WERI-Rb-1 (cell line): ENCODE measurements around the gene SLC39A6.

Experiments
- DNase-seq: peaks from one replicate; pipeline ENCODE4 v3.0.0-alpha.2; 2020
- H3K27ac ChIP-seq: fragments of 250-450 bp; sonication (Bioruptor Pico); 2 replicates; pipeline ENCODE4 v1.5.1; 2020; ENCODE audit warnings: mild to moderate bottlenecking, moderate library complexity
- H3K27me3 ChIP-seq: fragments of 250-450 bp; sonication (Bioruptor Pico); 2 replicates; pipeline ENCODE4 v1.5.1; 2021; ENCODE audit warnings: mild to moderate bottlenecking, low read depth, moderate library complexity; ENCODE audit not compliant: insufficient read depth, severe bottlenecking
- H3K36me3 ChIP-seq: fragments of 250-450 bp; sonication (Bioruptor Pico); 2 replicates; pipeline ENCODE4 v1.5.1; 2020; ENCODE audit warnings: mild to moderate bottlenecking, moderate library complexity
- H3K4me3 ChIP-seq: 2 replicates; pipeline ENCODE4 v1.5.1; 2011; ENCODE audit warnings: low read depth, mild to moderate bottlenecking, control low read depth, low read length
- H3K9me3 ChIP-seq: fragments of 250-450 bp; sonication (Bioruptor Pico); 2 replicates; pipeline ENCODE4 v1.5.1; 2021; ENCODE audit warnings: mild to moderate bottlenecking, moderate library complexity; ENCODE audit not compliant: severe bottlenecking
- TF ChIP-seq, protein P1 (sequence below): IDR thresholded peaks from 2 replicates; pipeline ENCODE4 v1.5.1; 2011; ENCODE audit warnings: low read depth, mild to moderate bottlenecking, control low read depth, inconsistent platforms, low read length

Gene SLC39A6

DNA sequence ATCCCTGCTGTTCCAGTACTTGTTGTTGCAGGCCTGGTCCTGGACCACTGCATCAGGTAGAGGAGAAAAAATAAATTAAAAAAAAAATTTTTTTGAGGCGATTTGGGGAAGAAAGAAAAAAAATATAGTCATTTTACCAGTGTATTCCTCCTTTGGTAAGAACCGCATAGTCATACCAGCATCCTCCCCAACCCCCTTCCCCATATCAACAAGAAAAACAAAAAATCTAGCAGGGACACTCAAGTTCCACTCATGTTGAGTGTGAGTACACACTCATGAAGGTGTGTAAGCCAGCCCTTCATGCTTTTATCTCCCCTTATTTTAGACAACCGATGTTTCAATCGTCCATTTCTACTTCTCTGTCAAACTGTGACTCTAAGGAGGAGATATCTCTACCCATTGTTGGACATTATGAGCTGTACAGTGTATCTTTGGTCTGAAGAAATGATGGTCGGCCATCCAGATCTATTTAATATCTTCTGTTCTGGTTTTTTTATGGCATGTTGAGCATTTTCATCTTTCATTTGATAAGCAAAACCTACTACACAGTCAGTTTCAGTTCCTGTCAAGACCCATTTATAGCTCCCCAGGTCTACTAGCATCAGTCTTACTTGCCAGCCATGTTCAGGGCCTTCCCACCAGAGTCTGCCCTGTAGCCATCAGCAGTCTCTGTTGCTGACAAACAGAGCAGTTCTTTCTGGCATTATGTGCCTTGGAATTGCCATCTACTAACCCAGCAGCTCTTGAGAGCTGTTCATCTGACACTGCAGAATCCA lies 20.6 kb upstream of the SLC39A6 start:
- Histone ChIP-seq H3K27me3 (no peaks in the 10 kb centered on the region), H3K36me3 (peaks cover 69% of the 10 kb centered on the region), H3K27ac (no peak overlapping the region), H3K4me3 (no peak overlapping the region), H3K9me3 (no peaks in the 10 kb centered on the region)
- TF ChIP-seq, protein P1, sequence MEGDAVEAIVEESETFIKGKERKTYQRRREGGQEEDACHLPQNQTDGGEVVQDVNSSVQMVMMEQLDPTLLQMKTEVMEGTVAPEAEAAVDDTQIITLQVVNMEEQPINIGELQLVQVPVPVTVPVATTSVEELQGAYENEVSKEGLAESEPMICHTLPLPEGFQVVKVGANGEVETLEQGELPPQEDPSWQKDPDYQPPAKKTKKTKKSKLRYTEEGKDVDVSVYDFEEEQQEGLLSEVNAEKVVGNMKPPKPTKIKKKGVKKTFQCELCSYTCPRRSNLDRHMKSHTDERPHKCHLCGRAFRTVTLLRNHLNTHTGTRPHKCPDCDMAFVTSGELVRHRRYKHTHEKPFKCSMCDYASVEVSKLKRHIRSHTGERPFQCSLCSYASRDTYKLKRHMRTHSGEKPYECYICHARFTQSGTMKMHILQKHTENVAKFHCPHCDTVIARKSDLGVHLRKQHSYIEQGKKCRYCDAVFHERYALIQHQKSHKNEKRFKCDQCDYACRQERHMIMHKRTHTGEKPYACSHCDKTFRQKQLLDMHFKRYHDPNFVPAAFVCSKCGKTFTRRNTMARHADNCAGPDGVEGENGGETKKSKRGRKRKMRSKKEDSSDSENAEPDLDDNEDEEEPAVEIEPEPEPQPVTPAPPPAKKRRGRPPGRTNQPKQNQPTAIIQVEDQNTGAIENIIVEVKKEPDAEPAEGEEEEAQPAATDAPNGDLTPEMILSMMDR = no peak
- no peak for DNase-seq

DNA sequence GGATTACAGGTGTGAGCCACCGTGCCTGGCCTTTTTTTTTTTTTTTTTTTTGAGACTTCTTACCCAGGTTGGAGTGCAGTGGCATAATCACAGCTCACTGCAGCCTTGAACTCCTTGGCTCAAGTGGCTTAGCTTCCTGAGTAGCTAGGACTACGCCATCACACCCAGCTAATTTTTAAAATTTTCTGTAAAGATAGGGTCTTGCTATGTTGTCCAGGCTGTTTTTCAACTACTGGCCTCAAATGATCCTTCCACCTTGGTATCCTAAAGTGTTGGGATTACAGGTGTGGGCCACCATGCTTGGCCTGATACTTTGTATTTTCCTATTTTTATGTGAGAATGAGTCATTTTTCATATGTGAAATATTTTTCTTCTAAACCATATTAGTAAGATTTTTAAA lies 14.3 kb upstream of the SLC39A6 start:
- no peak for DNase-seq
- H3K4me3 ChIP-seq = no peak overlapping the region
- TF ChIP-seq, protein P1 = no peak
- H3K27ac ChIP-seq = no peak overlapping the region
- no peaks in the 10 kb centered on the region for H3K27me3 ChIP-seq
- H3K9me3 ChIP-seq = no peaks in the 10 kb centered on the region
- peaks cover 88% of the 10 kb centered on the region for H3K36me3 ChIP-seq

DNA sequence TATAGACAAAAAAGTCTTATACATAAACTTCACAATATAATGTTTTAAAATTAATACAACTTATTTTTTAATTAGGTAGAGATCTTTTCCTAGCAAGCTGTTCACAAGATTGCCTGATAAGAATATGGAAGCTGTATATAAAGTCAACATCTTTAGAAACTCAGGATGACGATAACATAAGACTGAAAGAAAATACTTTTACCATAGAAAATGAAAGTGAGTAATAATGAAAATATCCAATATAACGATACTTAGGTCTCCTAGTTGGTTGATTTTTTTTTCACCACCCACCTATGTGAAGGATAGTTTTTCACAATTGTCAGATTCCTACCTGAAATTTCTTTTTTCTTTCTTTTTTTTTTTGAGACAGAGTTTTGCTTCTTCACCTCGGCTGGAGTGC lies 13.6 kb upstream of the SLC39A6 start:
- no peaks in the 10 kb centered on the region for H3K27me3 ChIP-seq
- no peaks in the 10 kb centered on the region for H3K9me3 ChIP-seq
- no peak overlapping the region for H3K4me3 ChIP-seq
- peaks cover 88% of the 10 kb centered on the region for H3K36me3 ChIP-seq
- TF ChIP-seq, protein P1 = no peak
- DNase-seq = no peak
- H3K27ac ChIP-seq = no peak overlapping the region

DNA sequence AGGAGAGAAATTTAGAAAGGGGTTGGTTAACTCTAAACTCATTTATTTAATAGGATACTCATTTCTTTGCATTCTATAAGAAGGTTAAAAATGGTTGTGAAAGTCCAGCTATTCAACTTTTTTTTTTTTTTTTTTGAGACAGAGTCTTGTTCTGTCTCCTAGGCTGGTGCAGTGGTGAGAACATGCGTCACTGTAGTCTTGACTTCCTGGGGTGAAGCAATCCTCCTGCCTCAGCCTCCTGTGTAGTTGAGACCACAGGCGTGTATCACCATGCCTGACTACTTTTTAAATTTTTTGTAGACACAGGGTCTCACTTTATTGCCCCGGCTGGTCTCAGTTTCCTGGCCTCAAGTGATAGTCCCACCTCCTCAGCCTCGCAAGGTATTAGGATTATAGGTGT lies 12.4 kb upstream of the SLC39A6 start:
- DNase-seq = no peak
- peaks cover 85% of the 10 kb centered on the region for H3K36me3 ChIP-seq
- H3K9me3 ChIP-seq = no peaks in the 10 kb centered on the region
- H3K27me3 ChIP-seq = no peaks in the 10 kb centered on the region
- no peak overlapping the region for H3K27ac ChIP-seq
- H3K4me3 ChIP-seq = no peak overlapping the region
- TF ChIP-seq, protein P1 = no peak

DNA sequence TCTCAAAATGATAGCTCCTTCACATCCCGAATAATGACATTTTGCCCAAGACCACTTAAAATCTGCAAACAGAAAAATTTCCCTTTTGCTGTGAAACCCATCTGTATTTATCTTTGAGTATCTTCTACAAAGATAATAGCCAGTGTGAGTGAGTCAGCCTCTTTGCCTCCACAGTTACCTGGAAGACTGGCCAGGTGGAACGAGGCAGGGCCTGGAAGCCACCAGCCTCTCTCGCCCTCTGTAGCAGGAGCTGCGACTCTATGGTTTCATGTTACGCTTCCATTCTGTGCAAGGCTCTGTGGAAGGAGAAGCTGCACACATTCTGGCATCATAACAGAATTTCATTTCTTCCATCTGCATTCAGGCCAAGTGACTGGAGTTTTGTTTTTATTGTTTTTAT lies 10.1 kb upstream of the SLC39A6 start:
- Histone ChIP-seq H3K27ac (no peak overlapping the region), H3K4me3 (no peak overlapping the region), H3K9me3 (no peaks in the 10 kb centered on the region), H3K36me3 (peaks cover 67% of the 10 kb centered on the region), H3K27me3 (no peaks in the 10 kb centered on the region)
- TF ChIP-seq, protein P1 = no peak
- DNase-seq = no peak

DNA sequence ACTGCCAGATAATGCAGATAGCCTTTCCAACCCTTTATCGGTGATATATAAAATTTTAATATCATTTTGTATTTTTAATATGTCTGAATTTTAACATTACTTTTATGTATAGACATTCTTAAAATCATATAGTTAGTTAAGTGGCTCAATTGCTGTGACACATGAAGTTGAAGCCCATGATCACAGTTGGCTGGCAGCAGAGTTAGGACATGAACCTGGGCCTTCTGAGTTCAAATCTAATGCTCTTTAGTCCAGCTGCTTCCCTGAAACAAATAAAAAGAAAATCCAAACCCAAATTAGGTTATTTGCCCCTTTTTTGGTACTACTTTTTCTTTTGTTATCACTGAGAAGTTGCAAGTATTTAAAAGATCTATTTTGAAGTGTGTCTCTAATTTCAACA lies 6.1 kb upstream of the SLC39A6 start:
- no peak overlapping the region for H3K27ac ChIP-seq
- DNase-seq = no peak
- TF ChIP-seq, protein P1 = no peak
- no peaks in the 10 kb centered on the region for H3K9me3 ChIP-seq
- H3K27me3 ChIP-seq = no peaks in the 10 kb centered on the region
- H3K36me3 ChIP-seq = peaks cover 37% of the 10 kb centered on the region
- no peak overlapping the region for H3K4me3 ChIP-seq
